Measurements from ENCODE around the gene ALDH3B1. TPM values are rescaled to one million over a fixed set of nuclear protein-coding genes. Genes with fewer than 3 reads are reported as not detected.
A peak's percentile ranks its signal among the peaks of the same experiment; 100 is the strongest.

The ALDH3B1 gene
- polyA plus RNA-seq, 3 donors, result 79.8 to 89.1 (median 86.7) TPM

GRCh38 chr11:68038226-68038717, 28.1 kb downstream of the ALDH3B1 start:
- DNase-seq, result no peak
- peak overlapping the region; percentile 89 to 95 for H3K4me3 Mint-ChIP-seq
- Histone ChIP-seq H2AFZ (ENCODE audit: insufficient read depth, low read depth, low read length, poor library complexity, severe bottlenecking) (no peak overlapping the region), H3K27me3 (ENCODE audit: control insufficient read depth in 2 of 2, insufficient read depth in 2 of 2, low read length in 2 of 2) (no peaks in the 10 kb centered on the region), H4K20me1 (ENCODE audit: insufficient read depth, low read length) (peaks cover 41% of the 10 kb centered on the region), H3K9me3 (replicated peaks in 1 of 2; ENCODE audit: control insufficient read depth in 1 of 2, insufficient read depth in 1 of 2, low read length in 2 of 2) (no peaks in the 10 kb centered on the region), H3K36me3 (replicated peaks in 1 of 2; ENCODE audit: control insufficient read depth in 1 of 2, insufficient read depth in 2 of 2, low read length in 2 of 2) (peaks cover 31 to 35% of the 10 kb centered on the region in 2 donors), H3K4me2 (replicated peaks; ENCODE audit: extremely low read depth, low read length, poor library complexity, severe bottlenecking) (peak overlapping the region; percentile 97), H3K27ac (ENCODE audit: low read depth in 1 of 2, low read length in 2 of 2) (peak overlapping the region; percentile 98 to 99), H3K4me1 (ENCODE audit: control insufficient read depth in 1 of 2, insufficient read depth in 2 of 2, low read length in 2 of 2) (peaks cover 51 to 73% of the 10 kb centered on the region in 2 donors), H3K9ac (ENCODE audit: insufficient read depth, low read length, poor library complexity, severe bottlenecking) (peak overlapping the region; percentile 92), H3K79me2 (ENCODE audit: insufficient read depth, low read length) (peaks cover 68% of the 10 kb centered on the region), H3K4me3 (replicated peaks in 1 of 3; ENCODE audit: low read depth in 2 of 3, low read length in 3 of 3) (peak overlapping the region; percentile 84 to 96 (median 91))
- peak overlapping the region; percentile 98 to 100 (median 99) for H3K27ac Mint-ChIP-seq
- 67% methylated on average over 13 of the region's 13 CpGs for WGBS (ENCODE audit: insufficient coverage)
- intact Hi-C loops (cut with micrococcal nuclease), result loop anchor here in 1 of 2 donors (5.0 kb wide), 3 partner anchors 36 to 234 kb away; partner anchors contain the start of genes C11orf24, CHKA and UNC93B1
- H3K4me1 Mint-ChIP-seq, result peaks cover 38% of the 10 kb centered on the region
- TF ChIP-seq CTCF (IDR thresholded peaks at IDR 0.05), result no peak
- no peaks in the 10 kb centered on the region for H3K9me3 Mint-ChIP-seq
- H3K27me3 Mint-ChIP-seq (ENCODE audit: low read depth in 3 of 3), result peaks cover 0 to 3% (median 0%) of the 10 kb centered on the region in 3 donors
- peaks cover 15 to 37% of the 10 kb centered on the region in 2 donors for H3K36me3 Mint-ChIP-seq

GRCh38 chr11:68038718-68039525, 28.8 kb downstream of the ALDH3B1 start, which contains the start of gene TCIRG1:
TCIRG1 (plus strand) TSS chr11:68039025; CDS start chr11:68041272, 2,247 bp downstream.
- Histone ChIP-seq H3K4me2 (replicated peaks; ENCODE audit: extremely low read depth, low read length, poor library complexity, severe bottlenecking) (peak within 1 kb of the TSS; percentile 97), H3K9me3 (replicated peaks in 1 of 2; ENCODE audit: control insufficient read depth in 1 of 2, insufficient read depth in 1 of 2, low read length in 2 of 2) (no peaks in the 10 kb centered on the region), H3K36me3 (replicated peaks in 1 of 2; ENCODE audit: control insufficient read depth in 1 of 2, insufficient read depth in 2 of 2, low read length in 2 of 2) (peaks cover 32 to 35% of the 10 kb centered on the region in 2 donors), H4K20me1 (ENCODE audit: insufficient read depth, low read length) (peaks cover 48% of the 10 kb centered on the region), H3K4me3 (replicated peaks in 1 of 3; ENCODE audit: low read depth in 2 of 3, low read length in 3 of 3) (peak within 1 kb of the TSS; percentile 84 to 96 (median 91)), H3K27ac (ENCODE audit: low read depth in 1 of 2, low read length in 2 of 2) (peak within 1 kb of the TSS; percentile 98 to 99), H3K9ac (ENCODE audit: insufficient read depth, low read length, poor library complexity, severe bottlenecking) (peak within 1 kb of the TSS; percentile 92), H3K79me2 (ENCODE audit: insufficient read depth, low read length) (peaks cover 75% of the 10 kb centered on the region), H3K4me1 (ENCODE audit: control insufficient read depth in 1 of 2, insufficient read depth in 2 of 2, low read length in 2 of 2) (peaks cover 51 to 73% of the 10 kb centered on the region in 2 donors), H2AFZ (ENCODE audit: insufficient read depth, low read depth, low read length, poor library complexity, severe bottlenecking) (peak within 1 kb of the TSS; percentile 51), H3K27me3 (ENCODE audit: control insufficient read depth in 2 of 2, insufficient read depth in 2 of 2, low read length in 2 of 2) (no peaks in the 10 kb centered on the region)
- peak; percentile 67 to 81 (median 80) for DNase-seq
- H3K27me3 Mint-ChIP-seq (ENCODE audit: low read depth in 3 of 3), result peaks cover 0 to 3% (median 0%) of the 10 kb centered on the region in 3 donors
- H3K4me3 Mint-ChIP-seq, result peak within 1 kb of the TSS; percentile 89 to 95
- intact Hi-C loops (cut with micrococcal nuclease), result loop anchor here in 1 of 2 donors (5.0 kb wide), 3 partner anchors 37 to 233 kb away; partner anchors contain the start of genes C11orf24, CHKA and UNC93B1
- peaks cover 38% of the 10 kb centered on the region for H3K4me1 Mint-ChIP-seq
- H3K27ac Mint-ChIP-seq, result peak within 1 kb of the TSS; percentile 98 to 100 (median 99)
- no peaks in the 10 kb centered on the region for H3K9me3 Mint-ChIP-seq
- peaks cover 13 to 34% of the 10 kb centered on the region in 2 donors for H3K36me3 Mint-ChIP-seq
- 6% methylated on average over 38 of the region's 51 CpGs for WGBS (ENCODE audit: insufficient coverage)
- no peak for TF ChIP-seq CTCF (IDR thresholded peaks at IDR 0.05)

All from CD14-positive monocyte (primary cell).